A549 treated with AZD9567 at 1 μM for 4 hours (cell line): ENCODE data around the gene SLC22A7. TPM values are rescaled to one million over a fixed set of nuclear protein-coding genes. Genes with fewer than 3 reads are reported as not detected.

Experiments used
- total RNA-seq: library from RNA; stranded (reverse); fragments of 200-300 nt; extraction: Qiagen RNA extraction; gene quantifications from 5 replicates; pipeline ENCODE4 v1.2.3, GENCODE V29; 2022; ENCODE audit not compliant: insufficient read depth

SLC22A7 gene, protein sequence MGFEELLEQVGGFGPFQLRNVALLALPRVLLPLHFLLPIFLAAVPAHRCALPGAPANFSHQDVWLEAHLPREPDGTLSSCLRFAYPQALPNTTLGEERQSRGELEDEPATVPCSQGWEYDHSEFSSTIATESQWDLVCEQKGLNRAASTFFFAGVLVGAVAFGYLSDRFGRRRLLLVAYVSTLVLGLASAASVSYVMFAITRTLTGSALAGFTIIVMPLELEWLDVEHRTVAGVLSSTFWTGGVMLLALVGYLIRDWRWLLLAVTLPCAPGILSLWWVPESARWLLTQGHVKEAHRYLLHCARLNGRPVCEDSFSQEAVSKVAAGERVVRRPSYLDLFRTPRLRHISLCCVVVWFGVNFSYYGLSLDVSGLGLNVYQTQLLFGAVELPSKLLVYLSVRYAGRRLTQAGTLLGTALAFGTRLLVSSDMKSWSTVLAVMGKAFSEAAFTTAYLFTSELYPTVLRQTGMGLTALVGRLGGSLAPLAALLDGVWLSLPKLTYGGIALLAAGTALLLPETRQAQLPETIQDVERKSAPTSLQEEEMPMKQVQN
- not detected in 5 replicates for total RNA-seq

GRCh38 chr6:43297644-43298564 is at the start of gene SLC22A7:
Gene SLC22A7, plus strand, starts transcription at chr6:43298260. Its CDS starts 99 bp downstream, at chr6:43298359.

GRCh38 chr6:43308101-43308989 is 10.3 kb downstream of the SLC22A7 start, which contains the start of gene CRIP3:
Gene CRIP3, minus strand, starts transcription at chr6:43308826. Its CDS starts 34 bp downstream, at chr6:43308792.

Other genes starting within 250 kb of the SLC22A7 start
- 5.6 to 8.5 TPM (median 7.8 TPM) in 5 replicates for gene CUL7, start 244.4 kb upstream of the SLC22A7 start, total RNA-seq
- gene MRPL2, start 238.8 kb upstream of the SLC22A7 start, total RNA-seq: 60.2 to 69.4 TPM (median 62.1 TPM) in 5 replicates
- gene KLC4, start 238.6 kb upstream of the SLC22A7 start, total RNA-seq: 4.8 to 7.7 TPM (median 6.4 TPM) in 5 replicates
- gene PTK7, start 221.9 kb upstream of the SLC22A7 start, total RNA-seq: 4.4 to 12.7 TPM (median 5.0 TPM) in 5 replicates
- gene SRF, start 127.0 kb upstream of the SLC22A7 start, total RNA-seq: 13.9 to 16.8 TPM (median 16.4 TPM) in 5 replicates
- 6.1 to 9.7 TPM (median 9.2 TPM) in 5 replicates for gene CUL9, start 116.1 kb upstream of the SLC22A7 start, total RNA-seq
- 54.2 to 100.0 TPM (median 95.4 TPM) in 5 replicates for gene DNPH1, start 68.8 kb upstream of the SLC22A7 start, total RNA-seq
- gene TTBK1, start 54.8 kb upstream of the SLC22A7 start, total RNA-seq: 0.03 to 0.06 TPM (median 0.05 TPM) in 4 of 5 replicates, not detected in the other
- 0.23 to 0.57 TPM (median 0.53 TPM) in 4 of 5 replicates, not detected in the other for gene CRIP3, start 10.6 kb downstream of the SLC22A7 start, total RNA-seq
- 3.8 to 6.6 TPM (median 5.2 TPM) in 5 replicates for gene ZNF318, start 71.4 kb downstream of the SLC22A7 start, total RNA-seq
- 6.2 to 13.7 TPM (median 11.3 TPM) in 5 replicates for gene ABCC10, start 129.3 kb downstream of the SLC22A7 start, total RNA-seq
- gene DLK2, start 157.3 kb downstream of the SLC22A7 start, total RNA-seq: 7.8 to 9.6 TPM (median 8.6 TPM) in 5 replicates
- gene TJAP1, start 179.3 kb downstream of the SLC22A7 start, total RNA-seq: 11.3 to 19.9 TPM (median 19.1 TPM) in 5 replicates
- gene LRRC73, start 212.1 kb downstream of the SLC22A7 start, total RNA-seq: 1.2 to 1.3 TPM (median 1.3 TPM) in 5 replicates
- gene YIPF3, start 218.7 kb downstream of the SLC22A7 start, total RNA-seq: 61.8 to 74.1 TPM (median 71.6 TPM) in 5 replicates
- gene POLR1C, start 218.8 kb downstream of the SLC22A7 start, total RNA-seq: 50.2 to 91.7 TPM (median 51.9 TPM) in 5 replicates